Measurements from ENCODE around the gene EGFLAM. TPM values are rescaled to one million over a fixed set of nuclear protein-coding genes. Genes with fewer than 3 reads are reported as not detected.

EGFLAM gene
- total and polyA plus RNA-seq, 2 donors (not counting 3 experiments of a cell fraction or from before 2014, with no cell fraction given): 1.2 to 2.7 TPM

DNA sequence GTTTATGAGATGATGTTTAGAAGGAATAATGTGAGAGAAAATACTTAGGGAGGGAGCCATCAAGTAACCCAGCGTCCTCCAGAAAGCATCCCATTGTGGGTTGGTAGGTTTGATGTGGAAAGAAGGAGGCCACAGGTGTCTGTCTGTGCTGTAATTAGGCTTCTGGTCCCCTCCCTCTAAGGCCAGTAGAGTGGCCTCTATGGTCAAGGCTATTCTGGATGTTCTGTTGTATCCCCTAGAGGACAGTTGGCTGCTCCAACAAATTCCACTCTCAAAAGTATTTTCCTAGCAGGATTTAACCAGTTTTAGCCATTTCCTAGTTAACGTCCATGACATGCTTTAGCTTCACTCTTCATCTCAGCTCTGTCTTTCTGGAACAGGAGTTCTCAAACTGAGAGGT is 106.5 kb downstream of the EGFLAM start:
- no peaks in the 10 kb centered on the region for H3K9me1 ChIP-seq (replicated peaks; ENCODE audit: control insufficient read depth, extremely low read depth, insufficient read depth, low read length)
- dilution Hi-C loops (cut with MboI; ENCODE audit: extremely low pct_ligation_motif_present, low sequenced_read_pairs): no loop called here
- no peak overlapping the region for H3K27ac ChIP-seq (ENCODE audit: insufficient read depth, low read depth, low read length)
- intact Hi-C loops (cut with micrococcal nuclease): no loop called here
- FAIRE-seq (no peak), DNase-seq (ENCODE audit: low read depth, low spot score) (no peak)
- no peaks in the 10 kb centered on the region for H3K79me2 ChIP-seq (ENCODE audit: control insufficient read depth, insufficient read depth, low read length)
- H3K27me3 ChIP-seq (ENCODE audit: control insufficient read depth in 2 of 2, insufficient read depth in 2 of 2, low read length in 2 of 2): peaks cover 8 to 24% of the 10 kb centered on the region in 2 experiments
- CTCF ChIA-PET: interaction anchor here (1.3 kb wide), 2 partner anchors 9 to 18 kb away, joined by 3 to 4 read pairs; no protein-coding TSS in a partner anchor
- BruUV-seq (replicated peaks): no TSS peak
- TF ChIP-seq FOS (IDR thresholded peaks at IDR 0.05; ENCODE audit: borderline replicate concordance, insufficient read depth, low read length) (no peak), JUN (IDR thresholded peaks at IDR 0.05; ENCODE audit: borderline replicate concordance, insufficient read depth, insufficient read length, low read depth) (no peak), MYC (IDR thresholded peaks at IDR 0.05; ENCODE audit: low read depth, low read length) (no peak), EZH2 (IDR thresholded peaks at IDR 0.05; ENCODE audit: borderline replicate concordance, low read depth, low read length, severe bottlenecking) (no peak), POLR2AphosphoS5 (IDR thresholded peaks at IDR 0.05; ENCODE audit: insufficient read depth, low read depth, low read length) (no peak), POLR2A (IDR thresholded peaks at IDR 0.05; ENCODE audit: low read depth, low read length) (no peak), GATA2 (IDR thresholded peaks at IDR 0.05; ENCODE audit: insufficient read depth, insufficient read length, low read depth, low read length) (no peak)
- TF ChIP-seq, protein P1, sequence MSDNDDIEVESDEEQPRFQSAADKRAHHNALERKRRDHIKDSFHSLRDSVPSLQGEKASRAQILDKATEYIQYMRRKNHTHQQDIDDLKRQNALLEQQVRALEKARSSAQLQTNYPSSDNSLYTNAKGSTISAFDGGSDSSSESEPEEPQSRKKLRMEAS (IDR thresholded peaks at IDR 0.05; ENCODE audit: insufficient read depth, insufficient read length): no peak
- TF ChIP-seq, protein P2, sequence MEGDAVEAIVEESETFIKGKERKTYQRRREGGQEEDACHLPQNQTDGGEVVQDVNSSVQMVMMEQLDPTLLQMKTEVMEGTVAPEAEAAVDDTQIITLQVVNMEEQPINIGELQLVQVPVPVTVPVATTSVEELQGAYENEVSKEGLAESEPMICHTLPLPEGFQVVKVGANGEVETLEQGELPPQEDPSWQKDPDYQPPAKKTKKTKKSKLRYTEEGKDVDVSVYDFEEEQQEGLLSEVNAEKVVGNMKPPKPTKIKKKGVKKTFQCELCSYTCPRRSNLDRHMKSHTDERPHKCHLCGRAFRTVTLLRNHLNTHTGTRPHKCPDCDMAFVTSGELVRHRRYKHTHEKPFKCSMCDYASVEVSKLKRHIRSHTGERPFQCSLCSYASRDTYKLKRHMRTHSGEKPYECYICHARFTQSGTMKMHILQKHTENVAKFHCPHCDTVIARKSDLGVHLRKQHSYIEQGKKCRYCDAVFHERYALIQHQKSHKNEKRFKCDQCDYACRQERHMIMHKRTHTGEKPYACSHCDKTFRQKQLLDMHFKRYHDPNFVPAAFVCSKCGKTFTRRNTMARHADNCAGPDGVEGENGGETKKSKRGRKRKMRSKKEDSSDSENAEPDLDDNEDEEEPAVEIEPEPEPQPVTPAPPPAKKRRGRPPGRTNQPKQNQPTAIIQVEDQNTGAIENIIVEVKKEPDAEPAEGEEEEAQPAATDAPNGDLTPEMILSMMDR (IDR thresholded peaks at IDR 0.05; ENCODE audit: extremely low read depth in 1 of 2, insufficient read depth in 1 of 2, low read depth in 1 of 2, low read length in 2 of 2): no peak
- POLR2A ChIA-PET: no interaction called here
- no peaks in the 10 kb centered on the region for H4K20me1 ChIP-seq (replicated peaks; ENCODE audit: control insufficient read depth, extremely low read depth, insufficient read depth, low read length)
- no peaks in the 10 kb centered on the region for H3K9me3 ChIP-seq (replicated peaks; ENCODE audit: control insufficient read depth, insufficient read depth, low read length)
- H3K4me3 ChIP-seq (replicated peaks in 1 of 3; ENCODE audit: insufficient read depth in 1 of 3, low read depth in 1 of 3, low read length in 3 of 3): no peak overlapping the region
- no peak overlapping the region for H3K4me2 ChIP-seq (ENCODE audit: insufficient read depth, low read length)
- no peaks in the 10 kb centered on the region for H3K36me3 ChIP-seq (ENCODE audit: control insufficient read depth in 2 of 2, extremely low read depth in 1 of 2, insufficient read depth in 2 of 2, low read length in 2 of 2)
- H3K9ac ChIP-seq (replicated peaks; ENCODE audit: extremely low read depth, insufficient read depth, low read length): no peak overlapping the region
- no peak overlapping the region for H2AFZ ChIP-seq (ENCODE audit: low read depth, low read length)
- H3K4me1 ChIP-seq (ENCODE audit: control insufficient read depth, extremely low read depth, insufficient read depth, low read length): no peaks in the 10 kb centered on the region
